Kidney epithelial cell (primary cell): ENCODE measurements around the gene KLF7. TPM values are rescaled to one million over a fixed set of nuclear protein-coding genes. Genes with fewer than 3 reads are reported as not detected.

Experiments
- DNase-seq: peaks from one replicate; pipeline ENCODE4 v3.0.0-alpha.2; 2010; ENCODE audit warnings: low read depth
- H3K27me3 ChIP-seq: 2 replicates; pipeline ENCODE4 v1.6.0; 2011; ENCODE audit warnings: low read length; ENCODE audit not compliant: control insufficient read depth, insufficient read depth
- H3K36me3 ChIP-seq: 2 replicates; pipeline ENCODE4 v1.5.1; 2011; ENCODE audit warnings: low read length; ENCODE audit not compliant: control insufficient read depth, insufficient read depth
- H3K4me3 ChIP-seq: 2 replicates; pipeline ENCODE4 v1.5.1; 2011; ENCODE audit warnings: low read depth, mild to moderate bottlenecking, control low read depth, low read length
- CTCF ChIP-seq: IDR thresholded peaks from 2 replicates; pipeline ENCODE4 v1.5.1; 2011; ENCODE audit warnings: mild to moderate bottlenecking, moderate library complexity, low read length, control low read depth, inconsistent platforms; ENCODE audit not compliant: insufficient read depth, poor library complexity, severe bottlenecking
- total RNA-seq: library from RNA; depleted of rRNA; stranded (reverse); fragments of >200 nt; gene quantifications from 2 replicates; pipeline ENCODE4 v1.2.3, GENCODE V29; 2015

The KLF7 gene
- total RNA-seq, 1 donor from 2014 or later: 58.7 TPM

- DNase-seq: no peak
- no peaks in the 10 kb centered on the region for H3K27me3 ChIP-seq
- H3K4me3 ChIP-seq: no peak overlapping the region
- no peak for TF ChIP-seq CTCF
- no peaks in the 10 kb centered on the region for H3K36me3 ChIP-seq
These were observed 37.3 kb upstream of the KLF7 start for GRCh38 chr2:207203056-207203455.

- Histone ChIP-seq H3K27me3 (no peaks in the 10 kb centered on the region), H3K36me3 (no peaks in the 10 kb centered on the region), H3K4me3 (no peak overlapping the region)
- no peak for DNase-seq
- TF ChIP-seq CTCF: no peak
These were observed 36.9 kb upstream of the KLF7 start for GRCh38 chr2:207202645-207203044.

GRCh38 chr2:207201416-207201815, 35.7 kb upstream of the KLF7 start:
- no peak overlapping the region for H3K4me3 ChIP-seq
- TF ChIP-seq CTCF: no peak
- H3K36me3 ChIP-seq: no peaks in the 10 kb centered on the region

GRCh38 chr2:207200136-207200535, 34.4 kb upstream of the KLF7 start:
- no peak for DNase-seq
- H3K4me3 ChIP-seq: no peak overlapping the region
- H3K27me3 ChIP-seq: no peaks in the 10 kb centered on the region
- H3K36me3 ChIP-seq: no peaks in the 10 kb centered on the region
- TF ChIP-seq CTCF: no peak

More at GRCh38 chr2:207201416-207201815, 35.7 kb upstream of the KLF7 start:
- no peak for DNase-seq
- no peaks in the 10 kb centered on the region for H3K27me3 ChIP-seq

- Histone ChIP-seq H3K36me3 (no peaks in the 10 kb centered on the region), H3K27me3 (no peaks in the 10 kb centered on the region), H3K4me3 (no peak overlapping the region)
- no peak for TF ChIP-seq CTCF
- DNase-seq: no peak
These were observed 28.3 kb upstream of the KLF7 start for GRCh38 chr2:207194028-207194427.

- H3K36me3 ChIP-seq: no peaks in the 10 kb centered on the region
- DNase-seq: no peak
- H3K27me3 ChIP-seq: no peaks in the 10 kb centered on the region
- no peak for TF ChIP-seq CTCF
- H3K4me3 ChIP-seq: no peak overlapping the region
These were observed 23.1 kb upstream of the KLF7 start for GRCh38 chr2:207188626-207189419.
